Measurements from ENCODE around the gene AMN1.

Gene AMN1

GRCh38 chr12:31626270-31626995, 102.4 kb downstream of the AMN1 start:
- DNase-seq, result no peak

GRCh38 chr12:31622038-31622437, 106.8 kb downstream of the AMN1 start:
- DNase-seq, result no peak
